SK-N-SH (cell line): ENCODE data around the gene ZC3H12A. TPM values are rescaled to one million over a fixed set of nuclear protein-coding genes. Genes with fewer than 3 reads are reported as not detected.

ENCODE experiments used
- CTCF ChIA-PET: fragments of 300-600, 350-600 bp; formaldehyde crosslinking; extraction: SDS; loops from one replicate; lab custom pipeline; 2021; lab: Yijun Ruan, JAX
- POLR2A ChIA-PET: fragments of 350-600 bp; sonication (Branson Sonifier 250); formaldehyde crosslinking; extraction: SDS; loops from one replicate; lab custom pipeline; 2020; ENCODE audit warnings: antibody characterized with exemption, inconsistent platforms; lab: Yijun Ruan, JAX
- DNase-seq: peaks from one replicate; pipeline ENCODE4 v3.0.0; 2012
- H2AFZ ChIP-seq: fragments of 200-600 bp; sonication (generic); 2 replicates; pipeline ENCODE4 v1.8.1; 2016; ENCODE audit warnings: antibody characterized with exemption, mild to moderate bottlenecking, low read depth
- H3F3A ChIP-seq: fragments of 200-600 bp; sonication (generic); replicated peaks from 2 replicates; pipeline ENCODE3; 2016; ENCODE audit warnings: antibody characterized with exemption, mild to moderate bottlenecking; ENCODE audit not compliant: insufficient read depth
- H3K27ac ChIP-seq, 2 experiments: fragments of 200-500 bp in 1 of 2; fragments of 200-600 bp in 1 of 2; sonication (Bioruptor generic) in 1 of 2; sonication (generic), shearing (Covaris generic) in 1 of 2; 2 replicates each; pipeline versions ENCODE4 v1.5.1 to v1.6.1; 2014 to 2016; ENCODE audit warnings: low read depth in 2 of 2, inconsistent platforms in 1 of 2, low read length in 1 of 2, mild to moderate bottlenecking in 1 of 2, mixed read lengths in 1 of 2
- H3K27me3 ChIP-seq: fragments of 200-600 bp; sonication (generic), shearing (Covaris generic); 2 replicates; pipeline ENCODE4 v1.6.1; 2016; ENCODE audit warnings: mixed run types; ENCODE audit not compliant: insufficient read depth
- H3K36me3 ChIP-seq, 2 experiments: fragments of 200-500 bp in 1 of 2; fragments of 200-600 bp in 1 of 2; sonication (Bioruptor generic) in 1 of 2; sonication (generic) in 1 of 2; replicated peaks in 1 of 2; 2 replicates each; pipeline versions ENCODE3 to v1.5.1; 2014 to 2016; ENCODE audit warnings: low read length in 1 of 2, mild to moderate bottlenecking in 1 of 2; ENCODE audit not compliant: insufficient read depth in 2 of 2, control insufficient read depth in 1 of 2
- H3K4me1 ChIP-seq, 2 experiments: fragments of 200-500 bp in 1 of 2; fragments of 200-600 bp in 1 of 2; sonication (Bioruptor generic) in 1 of 2; sonication (generic), shearing (Covaris generic) in 1 of 2; 2 replicates each; pipeline versions ENCODE4 v1.5.1 to v1.6.1; 2014 to 2016; ENCODE audit warnings: low read depth in 1 of 2, low read length in 1 of 2, mixed run types in 1 of 2; ENCODE audit not compliant: insufficient read depth in 2 of 2, control insufficient read depth in 1 of 2
- H3K4me2 ChIP-seq: fragments of 200-600 bp; sonication (generic), shearing (Covaris generic); 2 replicates; pipeline ENCODE4 v1.6.1; 2017; ENCODE audit warnings: mixed run types
- H3K4me3 ChIP-seq, 2 experiments: fragments of 200-500 bp in 1 of 2; fragments of 200-600 bp in 1 of 2; sonication (Bioruptor generic) in 1 of 2; sonication (generic), shearing (Covaris generic) in 1 of 2; 2 replicates each; pipeline versions ENCODE4 v1.5.1 to v1.8.1; 2014 to 2016; ENCODE audit warnings: low read depth in 2 of 2, inconsistent platforms in 1 of 2, low read length in 1 of 2, mild to moderate bottlenecking in 1 of 2, mixed read lengths in 1 of 2, moderate library complexity in 1 of 2
- H3K79me2 ChIP-seq: fragments of 200-600 bp; sonication (generic); 2 replicates; pipeline ENCODE4 v1.8.1; 2017; ENCODE audit warnings: mild to moderate bottlenecking; ENCODE audit not compliant: insufficient read depth
- H3K9ac ChIP-seq: fragments of 200-600 bp; sonication (generic); 2 replicates; pipeline ENCODE4 v1.6.1; 2017; ENCODE audit warnings: mixed run types
- H3K9me2 ChIP-seq: fragments of 200-600 bp; sonication (generic); 2 replicates; pipeline ENCODE4 v1.6.1; 2017; ENCODE audit warnings: mixed run types
- H3K9me3 ChIP-seq: fragments of 200-600 bp; sonication (generic); 2 replicates; pipeline ENCODE4 v1.6.1; 2017; ENCODE audit warnings: mixed run types, mild to moderate bottlenecking, moderate library complexity
- H4K20me1 ChIP-seq: fragments of 200-600 bp; sonication (generic); 2 replicates; pipeline ENCODE4 v1.6.1; 2017; ENCODE audit warnings: mild to moderate bottlenecking, mixed run types; ENCODE audit not compliant: insufficient read depth
- CHD2 ChIP-seq: fragments of 150-350 bp; IDR thresholded peaks from 2 replicates; pipeline ENCODE4 v1.6.1; 2018; ENCODE audit warnings: low read length; ENCODE audit not compliant: partially characterized antibody
- ELF1 ChIP-seq: IDR thresholded peaks from 2 replicates; pipeline ENCODE4 v1.4.0; 2012
- EZH2phosphoT487 ChIP-seq: fragments of 200-600 bp; sonication (generic); IDR thresholded peaks from 2 replicates; pipeline ENCODE4 v1.6.1; 2017; ENCODE audit warnings: low read depth, mixed run types, mild to moderate bottlenecking, antibody characterized with exemption, moderate library complexity, borderline replicate concordance
- FOSL2 ChIP-seq: IDR thresholded peaks from 2 replicates; pipeline ENCODE4 v1.4.0; 2012; ENCODE audit warnings: low read depth, mild to moderate bottlenecking, moderate library complexity, borderline replicate concordance
- FOXJ3 ChIP-seq: sonication (generic); formaldehyde crosslinking; IDR thresholded peaks from 2 replicates; pipeline ENCODE4 v1.5.1; 2020; ENCODE audit warnings: mild to moderate bottlenecking, missing genetic modification reagents
- FOXM1 ChIP-seq: IDR thresholded peaks from 2 replicates; pipeline ENCODE4 v1.4.0; 2012; ENCODE audit warnings: low read depth, mild to moderate bottlenecking
- GABPA ChIP-seq: IDR thresholded peaks from 2 replicates; pipeline ENCODE4 v1.4.0; 2012; ENCODE audit warnings: low read depth, mild to moderate bottlenecking
- GATA2 ChIP-seq: sonication (generic); formaldehyde crosslinking; IDR thresholded peaks from 2 replicates; pipeline ENCODE4 v1.5.0; 2020; ENCODE audit warnings: mild to moderate bottlenecking, missing genetic modification reagents
- MXI1 ChIP-seq: IDR thresholded peaks from 2 replicates; pipeline ENCODE4 v1.6.1; 2012; ENCODE audit warnings: mild to moderate bottlenecking, low read depth, low read length, improper control_type of control experiment
- POLR2AphosphoS5 ChIP-seq: IDR thresholded peaks from 2 replicates; pipeline ENCODE4 v1.6.1; 2012; ENCODE audit warnings: low read depth, low read length
- RXRA ChIP-seq: IDR thresholded peaks from 2 replicates; pipeline ENCODE4 v1.4.0; 2012; ENCODE audit warnings: low read depth, mild to moderate bottlenecking, borderline replicate concordance
- SIN3A ChIP-seq: IDR thresholded peaks from 2 replicates; pipeline ENCODE4 v1.6.1; 2012; ENCODE audit warnings: low read depth, mild to moderate bottlenecking, low read length, moderate library complexity, borderline replicate concordance
- TCF12 ChIP-seq: IDR thresholded peaks from 2 replicates; pipeline ENCODE4 v1.4.0; 2012
- TEAD4 ChIP-seq: IDR thresholded peaks from 2 replicates; pipeline ENCODE4 v1.4.0; 2012; ENCODE audit warnings: mild to moderate bottlenecking, borderline replicate concordance; ENCODE audit not compliant: insufficient read depth
- WGBS: methylation state at CpG from one replicate; pipeline ENCODE4 v1.1.6; 2017; ENCODE audit warnings: low lambda C conversion rate; 5-methylcytosine and 5-hydroxymethylcytosine counted together
- polyA plus RNA-seq, 3 experiments: library from polyadenylated mRNA; depleted of rRNA; stranded (reverse); fragments of >200 nt; gene quantifications; 2 replicates each; pipeline ENCODE4 v1.2.3, GENCODE V29; 2012
- TF ChIP-seq, protein P1 (sequence below): IDR thresholded peaks from 2 replicates; pipeline ENCODE4 v1.6.1; 2012; ENCODE audit warnings: mild to moderate bottlenecking, low read depth, low read length, moderate library complexity
- TF ChIP-seq, protein P2 (sequence below): fragments of 200-600 bp; sonication (generic); IDR thresholded peaks from 2 replicates; pipeline ENCODE4 v1.6.1; 2017; ENCODE audit warnings: antibody characterized with exemption, mild to moderate bottlenecking, moderate library complexity
- TF ChIP-seq, protein P3 (sequence below): IDR thresholded peaks from 2 replicates; pipeline ENCODE4 v1.4.0; 2012; ENCODE audit warnings: low read depth
- TF ChIP-seq, protein P4 (sequence below): IDR thresholded peaks from 2 replicates; pipeline ENCODE4 v1.4.0; 2012; ENCODE audit warnings: low read depth, borderline replicate concordance
- TF ChIP-seq, protein P5 (sequence below): IDR thresholded peaks from 2 replicates; pipeline ENCODE4 v1.4.0; 2012; ENCODE audit warnings: low read depth, borderline replicate concordance

The ZC3H12A gene
- polyA plus RNA-seq, 1 of the 3 experiments (the other 2 are of a cell fraction) = 8.9 TPM

DNA sequence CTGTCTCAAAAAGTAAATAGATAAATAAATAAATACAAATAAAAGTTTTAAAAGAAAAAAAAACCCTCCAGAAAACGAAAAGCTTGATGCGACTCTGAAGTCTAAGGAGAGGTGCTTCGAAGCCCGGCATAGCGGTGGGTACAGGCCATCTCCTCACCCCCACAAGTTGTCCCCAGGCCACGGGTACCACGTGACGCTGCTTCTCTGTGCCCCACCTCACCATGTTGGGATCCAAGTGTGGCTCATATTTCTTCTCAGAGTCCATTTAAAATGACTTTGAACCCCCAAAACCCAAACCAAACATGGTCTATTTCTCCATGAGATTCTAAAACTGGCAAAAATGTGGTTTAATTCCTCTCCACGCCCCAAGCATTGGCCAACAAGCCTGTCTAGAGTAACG is 32.9 kb upstream of the ZC3H12A start:
- Histone ChIP-seq H2AFZ (no peak overlapping the region), H3K4me3 (no peak overlapping the region), H3K27me3 (peaks cover 15% of the 10 kb centered on the region; the same call in 1 of the 2 replicates), H3K9me2 (no peaks in the 10 kb centered on the region), H3K4me1 (no peaks in the 10 kb centered on the region), H3K36me3 (no peaks in the 10 kb centered on the region), H3K79me2 (no peaks in the 10 kb centered on the region), H3K9ac (no peak overlapping the region), H3K9me3 (no peaks in the 10 kb centered on the region), H3K27ac (no peak overlapping the region), H4K20me1 (no peaks in the 10 kb centered on the region), H3K4me2 (no peak overlapping the region), H3F3A (peaks cover 3% of the 10 kb centered on the region)
- WGBS = 69% methylated on average over 10 of the region's 10 CpGs
- TF ChIP-seq GABPA = no peak
- TF ChIP-seq FOXM1 = no peak
- TF ChIP-seq ELF1 = no peak
- TF ChIP-seq MXI1 = no peak
- no peak for TF ChIP-seq POLR2AphosphoS5
- TF ChIP-seq, protein P1, sequence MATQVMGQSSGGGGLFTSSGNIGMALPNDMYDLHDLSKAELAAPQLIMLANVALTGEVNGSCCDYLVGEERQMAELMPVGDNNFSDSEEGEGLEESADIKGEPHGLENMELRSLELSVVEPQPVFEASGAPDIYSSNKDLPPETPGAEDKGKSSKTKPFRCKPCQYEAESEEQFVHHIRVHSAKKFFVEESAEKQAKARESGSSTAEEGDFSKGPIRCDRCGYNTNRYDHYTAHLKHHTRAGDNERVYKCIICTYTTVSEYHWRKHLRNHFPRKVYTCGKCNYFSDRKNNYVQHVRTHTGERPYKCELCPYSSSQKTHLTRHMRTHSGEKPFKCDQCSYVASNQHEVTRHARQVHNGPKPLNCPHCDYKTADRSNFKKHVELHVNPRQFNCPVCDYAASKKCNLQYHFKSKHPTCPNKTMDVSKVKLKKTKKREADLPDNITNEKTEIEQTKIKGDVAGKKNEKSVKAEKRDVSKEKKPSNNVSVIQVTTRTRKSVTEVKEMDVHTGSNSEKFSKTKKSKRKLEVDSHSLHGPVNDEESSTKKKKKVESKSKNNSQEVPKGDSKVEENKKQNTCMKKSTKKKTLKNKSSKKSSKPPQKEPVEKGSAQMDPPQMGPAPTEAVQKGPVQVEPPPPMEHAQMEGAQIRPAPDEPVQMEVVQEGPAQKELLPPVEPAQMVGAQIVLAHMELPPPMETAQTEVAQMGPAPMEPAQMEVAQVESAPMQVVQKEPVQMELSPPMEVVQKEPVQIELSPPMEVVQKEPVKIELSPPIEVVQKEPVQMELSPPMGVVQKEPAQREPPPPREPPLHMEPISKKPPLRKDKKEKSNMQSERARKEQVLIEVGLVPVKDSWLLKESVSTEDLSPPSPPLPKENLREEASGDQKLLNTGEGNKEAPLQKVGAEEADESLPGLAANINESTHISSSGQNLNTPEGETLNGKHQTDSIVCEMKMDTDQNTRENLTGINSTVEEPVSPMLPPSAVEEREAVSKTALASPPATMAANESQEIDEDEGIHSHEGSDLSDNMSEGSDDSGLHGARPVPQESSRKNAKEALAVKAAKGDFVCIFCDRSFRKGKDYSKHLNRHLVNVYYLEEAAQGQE = no peak
- TF ChIP-seq TCF12 = no peak
- TF ChIP-seq, protein P2, sequence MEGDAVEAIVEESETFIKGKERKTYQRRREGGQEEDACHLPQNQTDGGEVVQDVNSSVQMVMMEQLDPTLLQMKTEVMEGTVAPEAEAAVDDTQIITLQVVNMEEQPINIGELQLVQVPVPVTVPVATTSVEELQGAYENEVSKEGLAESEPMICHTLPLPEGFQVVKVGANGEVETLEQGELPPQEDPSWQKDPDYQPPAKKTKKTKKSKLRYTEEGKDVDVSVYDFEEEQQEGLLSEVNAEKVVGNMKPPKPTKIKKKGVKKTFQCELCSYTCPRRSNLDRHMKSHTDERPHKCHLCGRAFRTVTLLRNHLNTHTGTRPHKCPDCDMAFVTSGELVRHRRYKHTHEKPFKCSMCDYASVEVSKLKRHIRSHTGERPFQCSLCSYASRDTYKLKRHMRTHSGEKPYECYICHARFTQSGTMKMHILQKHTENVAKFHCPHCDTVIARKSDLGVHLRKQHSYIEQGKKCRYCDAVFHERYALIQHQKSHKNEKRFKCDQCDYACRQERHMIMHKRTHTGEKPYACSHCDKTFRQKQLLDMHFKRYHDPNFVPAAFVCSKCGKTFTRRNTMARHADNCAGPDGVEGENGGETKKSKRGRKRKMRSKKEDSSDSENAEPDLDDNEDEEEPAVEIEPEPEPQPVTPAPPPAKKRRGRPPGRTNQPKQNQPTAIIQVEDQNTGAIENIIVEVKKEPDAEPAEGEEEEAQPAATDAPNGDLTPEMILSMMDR = no peak
- TF ChIP-seq RXRA = no peak
- TF ChIP-seq TEAD4 = no peak
- TF ChIP-seq, protein P3, sequence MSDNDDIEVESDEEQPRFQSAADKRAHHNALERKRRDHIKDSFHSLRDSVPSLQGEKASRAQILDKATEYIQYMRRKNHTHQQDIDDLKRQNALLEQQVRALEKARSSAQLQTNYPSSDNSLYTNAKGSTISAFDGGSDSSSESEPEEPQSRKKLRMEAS = no peak
- TF ChIP-seq, protein P4, sequence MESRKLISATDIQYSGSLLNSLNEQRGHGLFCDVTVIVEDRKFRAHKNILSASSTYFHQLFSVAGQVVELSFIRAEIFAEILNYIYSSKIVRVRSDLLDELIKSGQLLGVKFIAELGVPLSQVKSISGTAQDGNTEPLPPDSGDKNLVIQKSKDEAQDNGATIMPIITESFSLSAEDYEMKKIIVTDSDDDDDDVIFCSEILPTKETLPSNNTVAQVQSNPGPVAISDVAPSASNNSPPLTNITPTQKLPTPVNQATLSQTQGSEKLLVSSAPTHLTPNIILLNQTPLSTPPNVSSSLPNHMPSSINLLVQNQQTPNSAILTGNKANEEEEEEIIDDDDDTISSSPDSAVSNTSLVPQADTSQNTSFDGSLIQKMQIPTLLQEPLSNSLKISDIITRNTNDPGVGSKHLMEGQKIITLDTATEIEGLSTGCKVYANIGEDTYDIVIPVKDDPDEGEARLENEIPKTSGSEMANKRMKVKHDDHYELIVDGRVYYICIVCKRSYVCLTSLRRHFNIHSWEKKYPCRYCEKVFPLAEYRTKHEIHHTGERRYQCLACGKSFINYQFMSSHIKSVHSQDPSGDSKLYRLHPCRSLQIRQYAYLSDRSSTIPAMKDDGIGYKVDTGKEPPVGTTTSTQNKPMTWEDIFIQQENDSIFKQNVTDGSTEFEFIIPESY = no peak
- no peak for TF ChIP-seq EZH2phosphoT487
- no peak for TF ChIP-seq SIN3A
- TF ChIP-seq FOSL2 = no peak
- TF ChIP-seq, protein P5, sequence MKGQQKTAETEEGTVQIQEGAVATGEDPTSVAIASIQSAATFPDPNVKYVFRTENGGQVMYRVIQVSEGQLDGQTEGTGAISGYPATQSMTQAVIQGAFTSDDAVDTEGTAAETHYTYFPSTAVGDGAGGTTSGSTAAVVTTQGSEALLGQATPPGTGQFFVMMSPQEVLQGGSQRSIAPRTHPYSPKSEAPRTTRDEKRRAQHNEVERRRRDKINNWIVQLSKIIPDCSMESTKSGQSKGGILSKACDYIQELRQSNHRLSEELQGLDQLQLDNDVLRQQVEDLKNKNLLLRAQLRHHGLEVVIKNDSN = no peak
- TF ChIP-seq GATA2 (CRISPR knock-in tag) = no peak
- no peak for TF ChIP-seq FOXJ3 (CRISPR knock-in tag)
- no peak for TF ChIP-seq CHD2
- no peak for DNase-seq
- CTCF ChIA-PET = no interaction called here
- POLR2A ChIA-PET = no interaction called here
